GM12891 (cell line): ENCODE measurements around the gene MCRIP1.

Experiments
- DNase-seq: peaks from one replicate; pipeline ENCODE4 v3.0.0; 2011; ENCODE audit warnings: low spot score; ENCODE audit not compliant: insufficient read length
- FAIRE-seq: peaks from 2 replicates; lab custom pipeline; 2011; peaks lifted over from hg19 to GRCh38; lab: Jason Lieb, UNC
- PAX5 ChIP-seq: IDR thresholded peaks from 2 replicates; pipeline ENCODE4 v1.6.1; 2011; ENCODE audit warnings: low read length, moderate library complexity, mild to moderate bottlenecking; ENCODE audit not compliant: insufficient read depth, severe bottlenecking
- POLR2A ChIP-seq: IDR thresholded peaks from 2 replicates; pipeline ENCODE4 v1.6.1; 2011; ENCODE audit warnings: low read depth, low read length, control low read depth
- POLR2AphosphoS5 ChIP-seq: IDR thresholded peaks from 2 replicates; pipeline ENCODE4 v1.6.1; 2011; ENCODE audit warnings: low read depth, low read length, control low read depth
- POU2F2 ChIP-seq: IDR thresholded peaks from 2 replicates; pipeline ENCODE4 v1.6.1; 2011; ENCODE audit warnings: low read depth, mild to moderate bottlenecking, control low read depth, low read length, moderate library complexity
- SPI1 ChIP-seq: IDR thresholded peaks from 2 replicates; pipeline ENCODE4 v1.6.1; 2011; ENCODE audit warnings: low read depth, low read length, control low read depth
- TAF1 ChIP-seq: IDR thresholded peaks from 2 replicates; pipeline ENCODE4 v1.6.1; 2011; ENCODE audit warnings: low read depth, low read length, control low read depth

Gene MCRIP1

GRCh38 chr17:81821603-81822311 is 11.3 kb downstream of the MCRIP1 start:
- TF ChIP-seq TAF1 (no peak), PAX5 (no peak), SPI1 (no peak), POLR2A (no peak), POLR2AphosphoS5 (no peak), POU2F2 (no peak)
- no peak for FAIRE-seq
- DNase-seq = no peak

GRCh38 chr17:81821147-81821546 is 11.9 kb downstream of the MCRIP1 start:
- DNase-seq = no peak
- TF ChIP-seq POU2F2 = no peak
- no peak for TF ChIP-seq TAF1
- TF ChIP-seq PAX5 = no peak
- no peak for TF ChIP-seq SPI1
- TF ChIP-seq POLR2AphosphoS5 = no peak
- no peak for TF ChIP-seq POLR2A
- no peak for FAIRE-seq

- DNase-seq = no peak
- no peak for FAIRE-seq
- TF ChIP-seq PAX5 (no peak), POLR2A (no peak), TAF1 (no peak), SPI1 (no peak)
Observed at GRCh38 chr17:81819708-81820107, 13.4 kb downstream of the MCRIP1 start.

GRCh38 chr17:81817758-81818147 is 15.3 kb downstream of the MCRIP1 start:
- TF ChIP-seq PAX5 = no peak
- no peak for TF ChIP-seq POLR2A
- no peak for TF ChIP-seq POU2F2
- TF ChIP-seq POLR2AphosphoS5 = no peak
- no peak for TF ChIP-seq SPI1
- no peak for TF ChIP-seq TAF1
- no peak for DNase-seq
- no peak for FAIRE-seq

GRCh38 chr17:81815646-81815986 is 17.5 kb downstream of the MCRIP1 start:
- TF ChIP-seq POLR2A (no peak), POLR2AphosphoS5 (no peak), POU2F2 (no peak), PAX5 (no peak), TAF1 (no peak), SPI1 (no peak)
- FAIRE-seq = no peak
- DNase-seq = no peak

- DNase-seq (no peak), FAIRE-seq (no peak)
- no peak for TF ChIP-seq POU2F2
- no peak for TF ChIP-seq TAF1
- no peak for TF ChIP-seq POLR2A
- TF ChIP-seq PAX5 = no peak
- TF ChIP-seq POLR2AphosphoS5 = no peak
- TF ChIP-seq SPI1 = no peak
Observed at GRCh38 chr17:81814748-81815645, 18.1 kb downstream of the MCRIP1 start.

GRCh38 chr17:81813861-81814683 is 19.0 kb downstream of the MCRIP1 start:
- FAIRE-seq = no peak
- no peak for DNase-seq
- TF ChIP-seq POLR2AphosphoS5 = no peak
- TF ChIP-seq POLR2A = no peak
- TF ChIP-seq POU2F2 = no peak
- no peak for TF ChIP-seq PAX5
- no peak for TF ChIP-seq SPI1
- no peak for TF ChIP-seq TAF1

- DNase-seq = no peak
- FAIRE-seq = no peak
- TF ChIP-seq TAF1 (no peak), POLR2A (no peak), POU2F2 (no peak), SPI1 (no peak), POLR2AphosphoS5 (no peak), PAX5 (no peak)
Observed at GRCh38 chr17:81813371-81813684, 19.8 kb downstream of the MCRIP1 start.

GRCh38 chr17:81812571-81813370 is 20.3 kb downstream of the MCRIP1 start:
- TF ChIP-seq POU2F2 (no peak), POLR2A (no peak), POLR2AphosphoS5 (no peak)
- DNase-seq = no peak
- FAIRE-seq = no peak
